GM10266 (cell line): ENCODE measurements around the gene LLGL2.

Experiments
- DNase-seq: peaks from one replicate; pipeline ENCODE4 v3.0.0; 2012; ENCODE audit errors: extremely low spot score
- CTCF ChIP-seq: IDR thresholded peaks from 2 replicates; pipeline ENCODE4 v1.5.1; 2012; ENCODE audit warnings: mild to moderate bottlenecking, low read depth; ENCODE audit not compliant: control insufficient read depth, insufficient read depth; ENCODE audit errors: missing control alignments

The LLGL2 gene

GRCh38 chr17:75565066-75565465 lies 39.6 kb downstream of the LLGL2 start:
- DNase-seq: no peak
- TF ChIP-seq CTCF: no peak

GRCh38 chr17:75565618-75566017 lies 40.1 kb downstream of the LLGL2 start:
- DNase-seq: no peak
- no peak for TF ChIP-seq CTCF

GRCh38 chr17:75566416-75566815 lies 40.9 kb downstream of the LLGL2 start:
- TF ChIP-seq CTCF: no peak
- DNase-seq: no peak

GRCh38 chr17:75566834-75567233 lies 41.3 kb downstream of the LLGL2 start:
- no peak for DNase-seq
- no peak for TF ChIP-seq CTCF

GRCh38 chr17:75568412-75569255 lies 43.1 kb downstream of the LLGL2 start:
- TF ChIP-seq CTCF: no peak
- no peak for DNase-seq

- DNase-seq: no peak
- TF ChIP-seq CTCF: no peak
These were observed 44.7 kb downstream of the LLGL2 start for GRCh38 chr17:75570034-75570676.

GRCh38 chr17:75570772-75571171 lies 45.3 kb downstream of the LLGL2 start:
- no peak for DNase-seq
- no peak for TF ChIP-seq CTCF
